ENCODE data around the gene FBRS. TPM values are rescaled to one million over a fixed set of nuclear protein-coding genes. Genes with fewer than 3 reads are reported as not detected.

Gene FBRS
- polyA plus RNA-seq, 1 of the 3 experiments (the other 2 are of a cell fraction) = 11.5 TPM

DNA sequence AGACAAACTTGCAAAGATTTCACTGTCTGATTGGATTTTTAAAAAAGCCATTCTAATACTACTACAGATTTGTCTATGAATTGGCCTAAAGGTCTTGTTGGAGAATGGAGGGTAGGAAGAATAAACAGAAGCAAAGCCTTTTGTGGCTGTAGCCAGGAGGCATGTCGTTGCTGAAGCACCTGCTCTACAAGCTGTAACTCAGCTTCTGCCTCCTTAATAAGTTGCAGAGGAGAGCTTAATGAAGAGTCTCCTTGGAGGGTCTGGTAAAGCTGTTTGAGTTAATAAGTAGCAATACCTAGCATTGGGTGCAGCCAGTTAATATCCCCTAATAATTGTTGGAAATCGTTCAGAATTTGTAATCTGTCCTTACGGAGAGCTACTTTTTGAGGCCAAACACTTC lies 38.1 kb upstream of the FBRS start:
- no peaks in the 10 kb centered on the region for H3K9me3 ChIP-seq
- H3K36me3 ChIP-seq (replicated peaks in 1 of 2; ENCODE audit: control insufficient read depth in 1 of 2, insufficient read depth in 2 of 2, low read length in 1 of 2) = no peaks in the 10 kb centered on the region
- H3K27ac ChIP-seq (ENCODE audit: low read depth in 2 of 2, low read length in 1 of 2) = no peak overlapping the region
- H3K27me3 ChIP-seq (ENCODE audit: insufficient read depth) = no peaks in the 10 kb centered on the region
- TF ChIP-seq FOSL2 (IDR thresholded peaks at IDR 0.05; ENCODE audit: borderline replicate concordance, low read depth) = no peak
- no peak for TF ChIP-seq MEF2A (IDR thresholded peaks at IDR 0.05; ENCODE audit: borderline replicate concordance, low read depth)
- TF ChIP-seq NFIC (IDR thresholded peaks at IDR 0.05; ENCODE audit: borderline replicate concordance) = no peak
- TF ChIP-seq MXI1 (IDR thresholded peaks at IDR 0.05; ENCODE audit: low read depth, low read length) = no peak
- no peak for TF ChIP-seq TEAD4 (IDR thresholded peaks at IDR 0.05; ENCODE audit: borderline replicate concordance, insufficient read depth)
- TF ChIP-seq, protein P1, sequence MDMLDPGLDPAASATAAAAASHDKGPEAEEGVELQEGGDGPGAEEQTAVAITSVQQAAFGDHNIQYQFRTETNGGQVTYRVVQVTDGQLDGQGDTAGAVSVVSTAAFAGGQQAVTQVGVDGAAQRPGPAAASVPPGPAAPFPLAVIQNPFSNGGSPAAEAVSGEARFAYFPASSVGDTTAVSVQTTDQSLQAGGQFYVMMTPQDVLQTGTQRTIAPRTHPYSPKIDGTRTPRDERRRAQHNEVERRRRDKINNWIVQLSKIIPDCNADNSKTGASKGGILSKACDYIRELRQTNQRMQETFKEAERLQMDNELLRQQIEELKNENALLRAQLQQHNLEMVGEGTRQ (IDR thresholded peaks at IDR 0.05; ENCODE audit: borderline replicate concordance, low read depth, low read length) = no peak
- no peak for TF ChIP-seq ZBTB33 (IDR thresholded peaks at IDR 0.05; ENCODE audit: borderline replicate concordance, low read depth)
- TF ChIP-seq JUND (IDR thresholded peaks at IDR 0.05) = no peak
- TF ChIP-seq FOXM1 (IDR thresholded peaks at IDR 0.05; ENCODE audit: low read depth) = no peak
- TF ChIP-seq GATA2 (CRISPR knock-in tag; IDR thresholded peaks at IDR 0.05) = no peak
- TF ChIP-seq MAX (IDR thresholded peaks at IDR 0.05; ENCODE audit: low read depth) = no peak
- no peak for TF ChIP-seq EZH2phosphoT487 (IDR thresholded peaks at IDR 0.05; ENCODE audit: borderline replicate concordance, low read depth)
- TF ChIP-seq CHD2 (IDR thresholded peaks at IDR 0.05; ENCODE audit: low read length, partially characterized antibody) = no peak
- no peak for TF ChIP-seq RFX5 (IDR thresholded peaks at IDR 0.05; ENCODE audit: low read length)
- TF ChIP-seq, protein P2, sequence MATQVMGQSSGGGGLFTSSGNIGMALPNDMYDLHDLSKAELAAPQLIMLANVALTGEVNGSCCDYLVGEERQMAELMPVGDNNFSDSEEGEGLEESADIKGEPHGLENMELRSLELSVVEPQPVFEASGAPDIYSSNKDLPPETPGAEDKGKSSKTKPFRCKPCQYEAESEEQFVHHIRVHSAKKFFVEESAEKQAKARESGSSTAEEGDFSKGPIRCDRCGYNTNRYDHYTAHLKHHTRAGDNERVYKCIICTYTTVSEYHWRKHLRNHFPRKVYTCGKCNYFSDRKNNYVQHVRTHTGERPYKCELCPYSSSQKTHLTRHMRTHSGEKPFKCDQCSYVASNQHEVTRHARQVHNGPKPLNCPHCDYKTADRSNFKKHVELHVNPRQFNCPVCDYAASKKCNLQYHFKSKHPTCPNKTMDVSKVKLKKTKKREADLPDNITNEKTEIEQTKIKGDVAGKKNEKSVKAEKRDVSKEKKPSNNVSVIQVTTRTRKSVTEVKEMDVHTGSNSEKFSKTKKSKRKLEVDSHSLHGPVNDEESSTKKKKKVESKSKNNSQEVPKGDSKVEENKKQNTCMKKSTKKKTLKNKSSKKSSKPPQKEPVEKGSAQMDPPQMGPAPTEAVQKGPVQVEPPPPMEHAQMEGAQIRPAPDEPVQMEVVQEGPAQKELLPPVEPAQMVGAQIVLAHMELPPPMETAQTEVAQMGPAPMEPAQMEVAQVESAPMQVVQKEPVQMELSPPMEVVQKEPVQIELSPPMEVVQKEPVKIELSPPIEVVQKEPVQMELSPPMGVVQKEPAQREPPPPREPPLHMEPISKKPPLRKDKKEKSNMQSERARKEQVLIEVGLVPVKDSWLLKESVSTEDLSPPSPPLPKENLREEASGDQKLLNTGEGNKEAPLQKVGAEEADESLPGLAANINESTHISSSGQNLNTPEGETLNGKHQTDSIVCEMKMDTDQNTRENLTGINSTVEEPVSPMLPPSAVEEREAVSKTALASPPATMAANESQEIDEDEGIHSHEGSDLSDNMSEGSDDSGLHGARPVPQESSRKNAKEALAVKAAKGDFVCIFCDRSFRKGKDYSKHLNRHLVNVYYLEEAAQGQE (IDR thresholded peaks at IDR 0.05; ENCODE audit: low read depth, low read length) = no peak
- TF ChIP-seq POLR2AphosphoS5 (IDR thresholded peaks at IDR 0.05; ENCODE audit: low read depth, low read length) = no peak
- no peak for TF ChIP-seq SMC3 (IDR thresholded peaks at IDR 0.05; ENCODE audit: low read depth, low read length)
- no peak for TF ChIP-seq RXRA (IDR thresholded peaks at IDR 0.05; ENCODE audit: borderline replicate concordance, low read depth)
- TF ChIP-seq TCF12 (IDR thresholded peaks at IDR 0.05) = no peak
- H3K79me2 ChIP-seq (ENCODE audit: insufficient read depth) = no peaks in the 10 kb centered on the region
- ChIA-PET CTCF (interaction anchor here (0.9 to 1.9 kb wide), 4 partner anchors 9 to 190 kb away, joined by 3 to 11 read pairs (median 4); partner anchors contain the start of gene DCTPP1), POLR2A (no interaction called here)
- H3K4me2 ChIP-seq = no peak overlapping the region
- H3F3A ChIP-seq (replicated peaks; ENCODE audit: insufficient read depth) = no peaks in the 10 kb centered on the region
- H3K9me2 ChIP-seq = no peaks in the 10 kb centered on the region
- H3K4me3 ChIP-seq (ENCODE audit: low read depth in 2 of 2, low read length in 1 of 2) = no peak overlapping the region
- DNase-seq = no peak
- H3K9ac ChIP-seq = no peak overlapping the region
- no peak overlapping the region for H2AFZ ChIP-seq (ENCODE audit: low read depth)
- WGBS (ENCODE audit: low lambda C conversion rate) = 47% methylated on average over 3 of the region's 3 CpGs
- no peaks in the 10 kb centered on the region for H4K20me1 ChIP-seq (ENCODE audit: insufficient read depth)
- peaks cover 0 to 4% of the 10 kb centered on the region in 2 experiments; a peak in 1 of 4 replicates for H3K4me1 ChIP-seq (ENCODE audit: control insufficient read depth in 1 of 2, insufficient read depth in 2 of 2, low read depth in 1 of 2, low read length in 1 of 2)

All from SK-N-SH (cell line).